GM12878 (cell line): ENCODE measurements around the gene OSM. TPM values are rescaled to one million over a fixed set of nuclear protein-coding genes. Genes with fewer than 3 reads are reported as not detected.

ENCODE experiments used
- ATAC-seq: fragments of 200-7000 bp; cut with Tn5 transposase; 3 replicates; pipeline ENCODE4 v1.9.1; 2020; ENCODE audit warnings: mild to moderate bottlenecking, moderate library complexity
- BruUV-seq: library from RNA; stranded (reverse); fragments of 400-500 nt; replicated peaks from 2 replicates; lab custom pipeline; 2021; lab: Mats Ljungman, UMichigan
- CTCF ChIA-PET: fragments of 300-600 bp; sonication (Branson Sonifier 250); formaldehyde crosslinking; extraction: SDS; loops from one replicate; lab custom pipeline; 2021; ENCODE audit warnings: inconsistent platforms; lab: Yijun Ruan, JAX
- POLR2A ChIA-PET: fragments of 350-600 bp; formaldehyde crosslinking; extraction: SDS; loops from one replicate; lab custom pipeline; 2021; ENCODE audit warnings: inconsistent platforms; lab: Charles Lee
- RAD21 ChIA-PET: fragments of 300-600 bp; sonication (Branson Sonifier 250); formaldehyde crosslinking; loops from one replicate; lab custom pipeline; 2023; ENCODE audit warnings: antibody characterized with exemption; ENCODE audit not compliant: unreplicated experiment; lab: Charles Lee
- SMC1A ChIA-PET: fragments of 300-600 bp; sonication (Branson Sonifier 250); formaldehyde crosslinking; loops from one replicate; lab custom pipeline; 2023; ENCODE audit not compliant: unreplicated experiment, uncharacterized antibody; lab: Charles Lee
- DNase-seq: peaks from one replicate; pipeline ENCODE4 v3.0.0-alpha.2; 2011; ENCODE audit warnings: low read depth, low spot score
- FAIRE-seq: peaks from 3 replicates; lab custom pipeline; 2011; peaks lifted over from hg19 to GRCh38; lab: Jason Lieb, UNC
- H2AFZ ChIP-seq: 2 replicates; pipeline ENCODE4 v1.6.0; 2011; ENCODE audit warnings: low read depth, low read length, control low read depth; ENCODE audit not compliant: control insufficient read depth
- H3K27ac ChIP-seq: 2 replicates; pipeline ENCODE4 v1.5.1; 2011; ENCODE audit warnings: control low read depth; ENCODE audit not compliant: control insufficient read depth, insufficient read depth
- H3K27me3 ChIP-seq, 2 experiments: replicated peaks in 1 of 2; 2 replicates each; pipeline versions ENCODE4 v1.6.0 to v1.6.1; 2011; ENCODE audit warnings: low read length in 1 of 2; ENCODE audit not compliant: control insufficient read depth in 2 of 2, insufficient read depth in 2 of 2
- H3K36me3 ChIP-seq, 2 experiments: 2 replicates each; pipeline ENCODE4 v1.5.1; 2011; ENCODE audit warnings: low read length in 1 of 2; ENCODE audit not compliant: control insufficient read depth in 2 of 2, insufficient read depth in 2 of 2
- H3K4me1 ChIP-seq: 2 replicates; pipeline ENCODE4 v1.6.1; 2011; ENCODE audit warnings: mild to moderate bottlenecking, low read length, moderate library complexity, mixed read lengths; ENCODE audit not compliant: control insufficient read depth, insufficient read depth
- H3K4me2 ChIP-seq: 2 replicates; pipeline ENCODE4 v1.6.0; 2011; ENCODE audit warnings: control low read depth; ENCODE audit not compliant: control insufficient read depth, insufficient read depth
- H3K4me3 ChIP-seq: fragments of 200-600 bp; sonication (generic); 2 replicates; pipeline ENCODE4 v1.5.1; 2016
- H3K79me2 ChIP-seq: 2 replicates; pipeline ENCODE4 v1.6.0; 2011; ENCODE audit warnings: low read length; ENCODE audit not compliant: control insufficient read depth, insufficient read depth
- H3K9ac ChIP-seq: 2 replicates; pipeline ENCODE4 v1.8.0; 2011; ENCODE audit warnings: low read length, control low read depth, mixed read lengths; ENCODE audit not compliant: control insufficient read depth, insufficient read depth
- H3K9me3 ChIP-seq: replicated peaks from 3 replicates; pipeline ENCODE4 v1.5.1; 2011; ENCODE audit warnings: mild to moderate bottlenecking, low read length; ENCODE audit not compliant: control insufficient read depth, insufficient read depth
- H4K20me1 ChIP-seq: 2 replicates; pipeline ENCODE4 v1.6.0; 2011; ENCODE audit not compliant: control insufficient read depth, insufficient read depth
- BCL11A ChIP-seq: IDR thresholded peaks from 2 replicates; pipeline ENCODE4 v1.6.1; 2011; ENCODE audit warnings: low read depth, low read length
- GATAD2B ChIP-seq: fragments of 450-650 bp; conservative IDR thresholded peaks from 2 replicates; pipeline ENCODE4 v1.6.1; 2017; ENCODE audit warnings: low read depth, mild to moderate bottlenecking, moderate library complexity
- WGBS: methylation state at CpG from one replicate; pipeline ENCODE4 v1.1.6; 2016; ENCODE audit warnings: low lambda C conversion rate; ENCODE audit not compliant: insufficient replicate concordance, insufficient coverage; ENCODE audit errors: missing lambda C conversion rate; 5-methylcytosine and 5-hydroxymethylcytosine counted together
- in situ Hi-C: fragments of 300-500 bp; cut with MboI; formaldehyde crosslinking; loops from 9 replicates; pipeline ENCODE4 v1.14.3; 2018; ENCODE audit warnings: mixed read lengths
- intact Hi-C: fragments of 100-400 bp; cut with micrococcal nuclease; formaldehyde crosslinking; loops from one replicate; pipeline ENCODE4 v1.14.2; 2022; ENCODE audit not compliant: unreplicated experiment
- polyA plus RNA-seq, 11 experiments: library from polyadenylated mRNA; depleted of rRNA in 4 of 11; unstranded in 6 of 11; stranded (reverse) in 5 of 11; fragments of >200 nt; fragmentation: Nextera tagmentation in 4 of 11; fragmentation: Illumina TruSeq in 1 of 11; extraction: Ambion mirVana in 4 of 11; extraction: Trizol in 1 of 11; gene quantifications; 1 replicate in 1 of 11; 2 replicates in 10 of 11; pipeline versions ENCODE4 v1.2.1 to v1.2.3, GENCODE V29; 2011 to 2016; ENCODE audit warnings: inconsistent platforms in 2 of 11, missing spikeins in 2 of 11, low read depth in 1 of 11
- total RNA-seq, 4 experiments: library from RNA; depleted of rRNA in 3 of 4; stranded (reverse); fragments of >200 nt in 3 of 4; fragmentation: Illumina TruSeq in 1 of 4; extraction: Trizol in 1 of 4; gene quantifications; 2 replicates each; pipeline versions ENCODE4 v1.2.1 to v1.2.3, GENCODE V29; 2013 to 2021
- TF ChIP-seq, protein P1 (sequence below): fragments of 450-650 bp; formaldehyde crosslinking; IDR thresholded peaks from 2 replicates; pipeline ENCODE4 v1.4.0; 2022; ENCODE audit warnings: mild to moderate bottlenecking, moderate library complexity

OSM gene
- total and polyA plus RNA-seq, 10 of the 15 experiments (the other 5 are each of a cell fraction or from before 2014, with no cell fraction given) = 0.06 to 1.4 (median 0.59) TPM

DNA sequence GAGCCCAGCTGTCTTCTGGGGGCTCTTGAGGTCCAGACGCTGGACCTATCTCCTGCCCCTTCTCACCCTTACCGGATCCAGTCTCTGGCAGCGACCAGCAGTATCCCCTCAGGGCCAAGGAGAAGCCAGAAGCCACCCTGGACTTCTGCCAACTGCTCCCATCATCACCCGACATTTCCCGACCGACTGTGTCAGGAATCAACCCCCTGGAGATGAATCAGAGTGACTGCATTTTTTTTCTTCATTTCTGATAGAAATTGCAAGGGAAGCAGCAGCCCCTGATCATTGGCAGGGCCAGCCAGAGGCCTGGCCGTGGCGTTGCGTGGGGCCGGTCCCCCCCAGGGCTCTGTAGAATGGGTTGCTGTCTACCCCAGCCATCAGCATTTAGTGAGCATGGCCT, 14.9 kb downstream of the OSM start (continued):
- TF ChIP-seq, protein P1, sequence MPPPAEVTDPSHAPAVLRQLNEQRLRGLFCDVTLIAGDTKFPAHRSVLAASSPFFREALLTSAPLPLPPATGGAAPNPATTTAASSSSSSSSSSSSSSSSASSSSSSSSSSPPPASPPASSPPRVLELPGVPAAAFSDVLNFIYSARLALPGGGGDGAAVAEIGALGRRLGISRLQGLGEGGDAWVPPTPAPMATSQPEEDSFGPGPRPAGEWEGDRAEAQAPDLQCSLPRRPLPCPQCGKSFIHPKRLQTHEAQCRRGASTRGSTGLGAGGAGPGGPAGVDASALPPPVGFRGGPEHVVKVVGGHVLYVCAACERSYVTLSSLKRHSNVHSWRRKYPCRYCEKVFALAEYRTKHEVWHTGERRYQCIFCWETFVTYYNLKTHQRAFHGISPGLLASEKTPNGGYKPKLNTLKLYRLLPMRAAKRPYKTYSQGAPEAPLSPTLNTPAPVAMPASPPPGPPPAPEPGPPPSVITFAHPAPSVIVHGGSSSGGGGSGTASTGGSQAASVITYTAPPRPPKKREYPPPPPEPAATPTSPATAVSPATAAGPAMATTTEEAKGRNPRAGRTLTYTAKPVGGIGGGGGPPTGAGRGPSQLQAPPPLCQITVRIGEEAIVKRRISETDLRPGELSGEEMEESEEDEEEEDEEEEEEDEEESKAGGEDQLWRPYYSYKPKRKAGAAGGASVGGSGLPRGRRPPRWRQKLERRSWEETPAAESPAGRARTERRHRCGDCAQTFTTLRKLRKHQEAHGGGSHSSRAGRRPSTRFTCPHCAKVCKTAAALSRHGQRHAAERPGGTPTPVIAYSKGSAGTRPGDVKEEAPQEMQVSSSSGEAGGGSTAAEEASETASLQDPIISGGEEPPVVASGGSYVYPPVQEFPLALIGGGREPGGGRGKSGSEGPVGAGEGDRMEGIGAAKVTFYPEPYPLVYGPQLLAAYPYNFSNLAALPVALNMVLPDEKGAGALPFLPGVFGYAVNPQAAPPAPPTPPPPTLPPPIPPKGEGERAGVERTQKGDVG = no peak
- TF ChIP-seq, all 136 proteins: peak for 0

DNA sequence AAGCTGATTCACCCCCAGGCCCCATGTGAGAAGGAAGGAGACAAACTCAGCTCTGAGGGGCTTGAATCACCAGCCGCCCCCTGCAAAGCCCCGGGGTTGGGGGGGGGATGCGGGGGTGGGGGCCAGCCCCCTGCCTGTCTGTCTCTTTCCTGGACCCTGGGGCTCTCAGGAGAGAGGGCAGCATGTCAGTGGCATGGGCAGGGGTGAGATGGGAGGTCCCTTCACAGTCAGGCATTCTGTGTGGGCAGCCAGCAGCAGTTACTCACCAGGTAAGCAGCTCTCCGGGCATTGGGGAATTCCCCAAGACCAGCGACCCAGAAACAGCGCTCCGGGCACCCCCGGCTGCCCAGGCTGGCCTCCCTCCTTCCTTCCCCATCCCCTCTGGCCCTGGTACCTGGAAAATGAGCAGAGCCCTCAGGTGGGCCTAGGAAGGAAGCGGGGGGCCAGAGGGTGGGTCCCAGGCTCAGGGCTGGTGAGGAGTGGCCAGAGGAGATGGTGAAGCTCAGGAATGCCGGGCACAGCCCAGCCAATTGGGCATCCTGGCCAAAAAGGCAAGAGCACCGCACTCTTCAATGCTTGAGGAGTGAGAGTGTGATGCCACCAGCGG, 15.9 kb downstream of the OSM start:
- H3K4me3 ChIP-seq = no peak overlapping the region
- ChIA-PET POLR2A (interaction anchor here (0.5 to 0.6 kb wide), 2 partner anchors 51 to 82 kb away, joined by 3 read pairs; no protein-coding TSS in a partner anchor), RAD21 (interaction anchor here (1.5 to 1.6 kb wide), 2 partner anchors 38 to 143 kb away, joined by 4 to 5 read pairs; no protein-coding TSS in a partner anchor), CTCF (interaction anchor here (0.6 to 1.5 kb wide), 4 partner anchors 38 to 146 kb away, joined by 3 to 5 read pairs (median 4); partner anchors contain the start of gene CASTOR1), SMC1A (no interaction called here)
- H3K4me2 ChIP-seq = no peak overlapping the region
- TF ChIP-seq BCL11A (no peak), GATAD2B (0 out of 2 replicates have a peak, but pooled peaks have one; percentile 28)
- H2AFZ ChIP-seq = no peak overlapping the region
- WGBS = 9% methylated on average over 9 of the region's 12 CpGs
- no peak overlapping the region for H3K9ac ChIP-seq
- H3K9me3 ChIP-seq = no peaks in the 10 kb centered on the region
- no peaks in the 10 kb centered on the region for H3K79me2 ChIP-seq
- FAIRE-seq (no peak), ATAC-seq (peak; percentile 64), DNase-seq (no peak)
- intact Hi-C loops (no loop called here), in situ Hi-C loops (no loop called here)
- peaks cover 2 to 3% of the 10 kb centered on the region in 2 experiments; a peak in 1 of 4 replicates for H3K27me3 ChIP-seq
- peaks cover 10% of the 10 kb centered on the region for H3K4me1 ChIP-seq
- H4K20me1 ChIP-seq = no peaks in the 10 kb centered on the region
- H3K36me3 ChIP-seq = no peaks in the 10 kb centered on the region
- H3K27ac ChIP-seq = no peak overlapping the region
- no TSS peak for BruUV-seq
